RKO (cell line): ENCODE measurements around the gene DNAJC8.
A peak's percentile ranks its signal among the peaks of the same experiment; 100 is the strongest.

Experiments used
- DNase-seq: peaks from one replicate; pipeline ENCODE4 v3.0.0-alpha.2; 2016; ENCODE audit warnings: low spot score

The DNAJC8 gene

DNA sequence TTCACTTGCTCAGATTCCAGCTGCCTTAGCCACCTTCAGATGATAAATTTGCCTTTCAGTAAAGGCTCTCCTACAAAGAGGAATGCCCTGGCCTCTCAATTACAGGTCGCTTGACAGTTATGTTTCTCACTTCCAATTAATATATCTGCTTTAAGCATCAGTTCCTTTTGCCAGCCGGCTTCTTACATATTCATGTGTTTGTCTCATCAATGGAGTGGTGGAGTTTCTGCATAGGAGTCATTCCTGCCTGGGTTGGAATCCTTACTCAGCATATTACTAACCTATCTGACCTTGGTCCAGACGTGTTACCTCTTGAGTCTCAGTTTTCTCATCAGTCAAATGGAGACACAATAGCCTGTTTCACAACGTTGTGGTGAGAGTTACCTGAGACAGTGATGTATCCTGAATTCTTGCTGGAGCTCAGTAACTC lies 17.1 kb upstream of the DNAJC8 start:
- DNase-seq, result peak; percentile 27

DNA sequence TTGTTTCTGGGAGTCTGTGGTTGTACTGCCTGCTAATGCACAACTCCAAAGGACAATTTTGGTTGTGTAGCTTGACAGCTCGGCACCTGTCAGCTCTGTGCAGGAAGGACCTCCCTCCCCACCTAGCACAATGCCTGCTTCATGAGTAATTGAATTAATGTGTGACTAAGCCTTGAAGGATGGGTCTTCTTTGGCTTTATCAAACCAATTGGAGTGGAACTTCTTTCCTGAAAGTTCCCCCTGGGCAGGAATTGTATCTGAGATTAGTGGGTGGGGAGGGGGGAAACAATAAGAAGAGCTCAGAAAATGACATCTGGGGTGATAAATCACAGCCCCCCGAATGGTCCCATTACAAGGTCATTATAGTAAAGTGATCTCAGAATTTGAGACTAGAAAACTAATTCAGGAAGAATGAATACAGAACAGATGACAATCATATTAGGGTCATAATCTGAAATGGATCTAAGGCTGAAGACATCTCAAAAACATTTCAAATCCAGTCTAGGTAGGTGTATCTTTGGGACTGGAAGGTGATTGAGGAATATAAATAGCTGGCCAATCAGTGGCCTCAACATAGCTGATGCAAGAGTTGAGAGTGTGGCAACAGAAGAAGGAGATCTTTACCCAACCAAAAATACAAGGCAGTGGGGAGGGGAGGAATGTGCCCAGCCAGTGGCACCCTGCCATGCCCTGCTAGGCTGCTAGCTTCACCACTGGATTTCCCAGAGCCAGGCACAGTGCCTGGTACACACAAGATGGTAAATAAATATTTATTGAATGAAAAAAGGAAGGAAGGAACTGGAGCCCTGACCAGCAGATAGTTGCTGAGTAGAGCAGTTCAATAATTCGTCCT lies 16.4 kb upstream of the DNAJC8 start:
- peak; percentile 64 for DNase-seq

DNA sequence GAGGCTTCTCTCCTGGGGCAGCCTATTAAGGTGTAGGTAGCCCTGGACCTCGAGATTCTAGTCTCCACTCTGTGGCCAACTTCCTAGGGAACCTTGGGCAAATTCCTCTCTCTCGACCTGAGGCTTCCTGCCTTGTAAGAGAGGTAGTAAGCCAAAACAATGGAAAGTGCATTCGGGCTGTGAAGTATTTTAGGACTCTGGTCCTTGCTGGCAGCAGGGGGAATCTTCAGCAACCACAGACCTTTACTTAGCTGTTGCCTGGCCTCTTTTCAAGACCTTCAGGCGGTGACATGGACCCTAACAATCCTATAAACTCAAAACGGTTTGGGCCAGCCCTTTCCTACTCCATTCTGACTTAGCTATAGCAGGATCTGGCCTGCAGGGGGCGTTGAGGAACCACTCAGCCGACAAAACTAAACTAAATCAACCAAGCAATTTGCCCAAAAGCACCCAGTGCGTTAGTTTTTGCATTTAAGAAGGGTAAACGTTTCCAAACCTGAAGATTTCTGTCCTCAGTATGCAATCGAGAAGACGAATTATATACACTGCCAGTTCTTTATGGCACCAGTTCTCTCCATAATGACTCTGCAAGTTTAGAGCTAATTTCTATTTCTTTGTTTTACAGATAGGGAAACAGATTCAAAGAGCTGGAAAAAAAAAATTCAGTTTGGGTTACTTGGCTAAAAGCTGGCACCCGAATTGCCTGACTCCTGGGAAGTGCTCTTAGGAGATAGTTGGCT lies 15.6 kb upstream of the DNAJC8 start:
- peak; percentile 77 for DNase-seq

DNA sequence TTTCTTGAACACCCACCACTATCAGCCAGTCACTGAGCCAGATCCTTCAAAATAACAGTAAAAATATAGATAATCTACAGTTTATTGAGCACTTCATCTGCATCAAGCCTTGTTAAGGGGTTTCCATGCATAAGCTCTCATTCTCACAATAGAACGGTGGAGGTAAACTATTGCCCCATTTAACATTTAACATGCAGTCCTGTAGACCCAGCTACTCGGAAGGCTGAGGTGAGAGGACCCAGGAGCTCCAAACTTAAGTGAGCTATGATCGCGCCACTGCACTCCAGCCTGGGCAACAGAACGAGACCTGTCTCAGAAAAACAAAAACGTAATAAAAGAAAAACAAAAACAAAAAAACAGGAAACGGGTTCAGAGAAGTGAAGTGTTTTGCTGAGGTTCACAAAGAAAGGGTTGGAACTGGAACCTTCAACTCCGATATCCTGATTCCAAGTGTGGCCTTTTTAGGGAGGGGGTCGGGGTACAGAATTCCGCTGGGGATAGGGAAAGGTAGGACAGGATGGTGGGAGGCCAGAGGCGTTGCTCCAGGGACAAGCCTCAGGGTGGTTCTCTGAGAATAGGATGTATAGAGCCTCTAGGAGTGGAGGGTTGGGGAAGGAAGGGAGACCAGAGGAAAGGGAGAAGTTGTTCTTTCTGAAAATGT lies 14.9 kb upstream of the DNAJC8 start:
- DNase-seq, result no peak

DNA sequence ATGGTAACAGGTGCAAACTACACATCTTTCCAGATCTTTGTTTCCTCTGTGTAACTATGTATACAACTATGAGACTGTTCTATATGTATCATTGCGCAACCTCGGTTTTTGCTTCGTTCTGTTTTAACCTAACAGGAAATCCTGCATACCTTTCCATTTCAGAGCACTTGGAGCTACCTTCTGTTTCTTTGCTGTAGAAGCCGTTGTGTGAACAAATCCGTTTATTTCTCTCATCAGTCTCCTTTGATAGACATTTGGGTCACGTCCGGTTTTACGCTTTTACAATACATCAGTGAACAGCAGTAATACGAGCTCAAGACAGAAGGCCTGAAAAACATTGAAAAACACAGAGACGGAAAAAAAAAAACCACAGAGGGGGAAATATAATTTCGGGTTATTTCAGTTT lies 13.6 kb upstream of the DNAJC8 start:
- DNase-seq, result no peak

DNA sequence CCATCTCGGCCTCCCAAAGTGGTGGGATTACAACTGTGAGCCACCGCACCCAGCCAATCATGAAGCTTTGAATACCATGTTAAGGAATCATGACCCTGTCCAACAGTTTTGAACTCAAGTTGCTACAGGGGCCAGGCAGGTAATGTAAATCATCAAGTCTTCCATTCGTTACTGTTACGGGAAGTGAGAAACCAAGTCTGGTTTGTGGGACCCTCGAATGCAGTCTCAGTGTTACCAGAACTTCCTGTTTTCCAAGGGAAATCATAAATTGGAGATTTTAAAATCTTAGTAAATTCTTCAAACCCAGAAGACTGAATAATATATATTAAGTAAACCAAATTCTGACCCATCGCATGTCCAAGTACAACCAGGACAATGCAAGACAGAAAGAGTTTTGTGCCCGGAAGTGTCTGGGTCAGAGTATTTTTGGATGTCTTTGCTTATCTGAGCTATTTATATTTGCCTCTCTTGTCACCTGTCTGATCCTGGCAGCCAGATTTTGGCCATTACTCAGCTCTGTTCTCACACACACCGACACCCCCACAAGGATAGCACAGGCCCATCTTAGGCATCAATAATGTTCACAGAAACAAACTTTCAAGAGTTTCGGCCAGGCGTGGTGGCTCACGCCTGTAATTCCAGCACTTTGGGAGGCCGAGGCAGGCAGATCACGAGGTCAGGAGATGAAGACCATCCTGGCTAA lies 11.9 kb upstream of the DNAJC8 start:
- no peak for DNase-seq

DNA sequence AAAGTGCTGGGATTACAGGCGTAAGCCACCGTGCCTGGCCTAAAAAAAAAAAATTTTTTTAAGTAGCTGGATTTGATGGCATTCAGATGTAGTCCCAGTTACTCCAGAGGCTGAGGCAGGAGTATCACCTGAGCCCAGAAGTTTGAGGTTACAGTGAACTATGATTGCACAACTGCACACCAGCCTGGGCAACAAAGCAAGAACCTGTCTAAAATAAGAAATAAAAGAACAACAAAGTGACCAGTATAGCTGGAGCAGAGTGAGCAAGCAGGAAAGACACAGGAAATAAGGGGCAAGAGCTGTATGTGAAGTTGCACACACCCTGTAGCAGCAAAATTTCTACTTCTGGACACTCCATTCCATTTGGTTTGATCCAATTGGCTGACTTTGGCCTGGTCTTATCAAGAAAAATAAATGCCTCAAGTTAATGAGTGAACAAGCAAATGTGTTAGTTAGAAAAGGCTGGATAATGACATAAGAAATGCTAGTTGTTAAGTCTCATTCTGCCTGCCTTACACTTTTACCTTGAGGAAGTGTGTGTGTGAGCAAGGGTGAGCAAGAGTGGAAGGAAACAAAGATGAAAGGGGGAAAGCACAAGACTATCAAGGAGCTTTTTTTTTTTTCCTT lies 11.0 kb upstream of the DNAJC8 start:
- DNase-seq, result no peak

DNA sequence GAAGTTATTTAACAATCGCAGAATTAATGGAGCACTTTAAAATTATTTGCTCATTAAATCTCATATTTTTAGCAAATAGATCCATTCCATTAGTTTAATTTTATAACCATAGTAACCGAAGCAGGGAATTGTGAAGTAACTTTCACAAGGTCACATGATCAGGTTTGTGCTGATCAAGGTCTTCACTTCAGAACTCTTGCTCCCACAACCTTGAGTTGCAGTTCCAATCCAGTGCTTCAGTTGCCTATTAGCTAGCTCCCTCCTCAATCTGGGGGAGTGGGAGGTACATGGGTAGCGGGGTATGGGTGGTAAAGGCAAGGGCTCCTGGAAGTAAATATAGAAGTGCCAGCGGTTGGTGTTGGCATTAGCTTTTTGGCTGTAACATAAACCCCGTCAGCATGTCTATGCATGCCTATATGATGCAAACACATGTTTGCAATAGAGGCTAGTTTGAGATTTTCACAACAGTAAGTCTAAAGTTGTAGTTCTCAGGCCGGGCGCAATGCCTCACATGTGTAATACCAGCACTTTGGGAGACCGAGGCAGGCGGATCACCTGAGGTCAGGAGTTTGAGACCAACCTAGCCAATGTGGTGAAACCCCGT lies 8.9 kb upstream of the DNAJC8 start:
- DNase-seq, result no peak

DNA sequence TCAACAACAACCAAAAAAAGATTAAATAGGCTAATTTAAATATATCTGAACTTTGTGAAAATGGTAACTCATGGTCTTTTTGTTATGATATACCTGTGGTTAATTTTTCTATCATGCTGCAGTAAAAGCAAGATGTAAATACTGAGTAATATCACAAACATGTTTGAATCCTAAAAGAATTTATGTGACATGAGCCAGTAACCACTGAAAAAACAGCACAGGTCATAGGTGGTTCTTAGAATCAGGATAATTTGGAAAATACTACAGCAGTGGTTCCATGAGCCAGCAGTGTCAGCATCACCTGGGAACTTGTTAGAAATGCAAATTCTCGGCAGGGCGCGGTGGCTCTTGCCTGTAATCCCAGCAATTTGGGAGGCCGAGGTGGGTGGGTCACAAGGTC lies 7.2 kb upstream of the DNAJC8 start:
- DNase-seq, result no peak

DNA sequence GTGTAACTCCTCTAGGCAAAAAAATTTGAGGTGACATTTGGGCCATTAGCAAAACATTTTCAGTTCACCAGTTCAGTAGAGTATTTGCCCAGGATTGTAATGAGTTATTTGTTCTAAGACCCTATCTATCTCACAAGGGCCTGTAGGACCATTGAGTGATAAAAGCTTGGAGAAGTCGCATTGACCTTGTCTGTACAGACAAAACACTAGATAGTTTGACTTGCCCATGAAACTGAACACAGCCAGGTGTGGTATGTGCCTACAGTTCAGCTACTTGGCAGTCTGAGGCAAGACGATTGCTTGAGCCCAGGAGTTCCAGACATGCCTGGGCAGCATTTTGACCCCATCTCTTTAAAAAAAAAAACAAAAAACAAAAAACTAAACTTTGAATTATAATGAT lies 6.2 kb upstream of the DNAJC8 start:
- no peak for DNase-seq

DNA sequence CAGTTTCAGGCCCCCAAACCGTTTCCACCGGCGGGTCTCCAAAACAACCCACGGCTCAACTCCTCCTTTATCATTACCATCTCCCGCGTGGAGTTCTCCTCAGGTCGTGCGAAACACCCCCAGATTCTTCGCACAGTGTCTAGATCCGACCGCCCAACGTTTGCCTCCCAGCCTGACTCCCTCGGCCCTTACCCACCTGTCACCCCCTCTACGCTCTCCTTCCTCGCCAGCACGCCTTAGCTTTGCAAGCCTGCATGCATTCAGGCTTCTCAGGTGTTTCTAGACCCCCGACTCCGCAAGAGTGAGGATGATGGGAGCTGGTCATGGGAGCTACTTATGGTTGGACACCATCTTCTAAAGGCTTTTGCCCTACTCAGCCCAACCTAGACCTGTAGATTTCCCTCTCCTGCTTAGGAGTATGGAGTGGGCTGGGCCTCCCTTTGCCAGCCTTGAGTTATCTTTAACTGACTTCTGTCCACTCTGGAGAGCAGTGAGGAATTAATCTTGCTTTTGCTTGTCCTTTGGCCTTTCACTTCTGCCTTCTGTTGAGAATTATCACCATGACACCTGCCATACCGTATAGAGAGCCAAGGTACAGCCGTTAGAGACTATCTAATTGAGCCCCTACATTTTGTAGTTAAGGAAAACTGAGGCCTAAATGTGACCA lies 4.0 kb upstream of the DNAJC8 start:
- DNase-seq, result no peak

DNA sequence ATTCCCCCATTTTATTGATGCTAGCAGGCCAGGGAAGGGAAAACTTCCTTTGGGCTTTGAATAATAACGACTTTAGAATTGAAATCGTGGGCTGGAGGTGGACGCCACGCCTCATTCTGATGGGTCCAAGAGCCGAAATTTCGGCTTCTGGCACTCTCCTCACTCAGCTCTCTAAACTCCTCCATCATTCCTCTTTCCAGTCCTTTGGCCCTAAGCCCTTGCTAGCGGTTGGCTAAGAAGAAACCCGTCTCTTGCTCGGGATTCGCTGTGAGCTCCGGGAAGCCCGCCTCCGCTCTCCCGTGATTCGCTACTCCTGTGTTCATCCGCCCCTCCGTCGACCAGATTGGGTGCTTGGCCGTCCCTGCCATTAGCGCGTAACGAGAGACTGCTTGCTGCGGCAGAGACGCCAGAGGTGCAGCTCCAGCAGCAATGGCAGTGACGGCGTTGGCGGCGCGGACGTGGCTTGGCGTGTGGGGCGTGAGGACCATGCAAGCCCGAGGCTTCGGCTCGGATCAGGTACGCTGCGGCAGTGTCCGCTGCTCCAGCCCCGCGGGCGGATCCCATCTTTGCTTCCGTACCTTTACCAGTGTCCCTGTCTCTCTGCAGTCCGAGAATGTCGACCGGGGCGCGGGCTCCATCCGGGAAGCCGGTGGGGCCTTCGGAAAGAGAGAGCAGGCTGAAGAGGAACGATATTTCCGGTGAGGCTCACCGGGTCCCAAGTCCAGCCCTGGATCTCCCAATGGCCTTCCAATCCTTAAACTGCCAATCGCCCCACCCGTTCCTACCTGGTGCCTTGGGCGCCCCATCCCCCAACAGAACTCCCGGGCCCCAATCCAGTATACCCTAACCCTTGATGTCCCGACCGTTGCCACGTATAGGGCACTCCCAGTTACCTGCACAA lies 3.2 kb upstream of the DNAJC8 start, which contains the start of gene ATP5IF1:
Gene ATP5IF1, plus strand, starts transcription at position 370 of the 901 bp plus-strand sequence. Its CDS starts 60 bp downstream, at position 430.
- peak; percentile 99 for DNase-seq

DNA sequence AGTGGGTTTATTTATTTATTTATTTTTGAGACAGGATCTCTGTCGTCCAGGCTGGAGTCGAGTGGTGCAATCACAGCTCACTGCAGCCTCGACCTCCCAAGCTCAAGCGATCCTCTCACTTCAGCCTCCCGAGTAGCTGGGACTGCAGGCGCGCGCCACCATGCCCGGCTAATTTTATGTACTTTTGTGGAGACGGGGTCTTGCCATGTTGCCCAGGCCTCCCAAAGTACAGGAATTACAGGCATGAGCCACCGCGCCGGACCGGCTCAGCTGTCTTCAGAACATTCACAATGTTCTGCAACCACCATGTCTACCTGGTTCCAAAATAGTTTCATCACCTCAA lies 406 bp upstream of the DNAJC8 start:
- no peak for DNase-seq

DNA sequence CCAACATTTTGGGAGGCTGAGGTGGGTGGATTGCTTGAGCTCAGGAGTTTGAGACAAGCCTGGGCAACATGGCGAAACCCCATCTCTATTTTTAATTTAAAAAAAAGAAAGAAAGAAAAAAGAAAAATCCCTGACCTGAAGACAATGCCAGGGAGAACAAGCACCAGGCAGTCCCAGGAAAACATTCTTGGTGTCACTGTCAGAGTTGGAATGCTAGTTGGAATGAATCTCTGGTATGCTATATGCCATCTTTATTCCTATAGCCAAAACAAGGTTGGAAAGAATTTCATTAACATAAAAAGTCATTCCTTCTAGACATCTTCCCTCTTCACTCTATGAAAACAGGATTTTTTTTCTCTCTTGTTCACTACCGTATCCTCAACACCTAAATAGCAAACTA lies 2.8 kb downstream of the DNAJC8 start:
- DNase-seq, result no peak

DNA sequence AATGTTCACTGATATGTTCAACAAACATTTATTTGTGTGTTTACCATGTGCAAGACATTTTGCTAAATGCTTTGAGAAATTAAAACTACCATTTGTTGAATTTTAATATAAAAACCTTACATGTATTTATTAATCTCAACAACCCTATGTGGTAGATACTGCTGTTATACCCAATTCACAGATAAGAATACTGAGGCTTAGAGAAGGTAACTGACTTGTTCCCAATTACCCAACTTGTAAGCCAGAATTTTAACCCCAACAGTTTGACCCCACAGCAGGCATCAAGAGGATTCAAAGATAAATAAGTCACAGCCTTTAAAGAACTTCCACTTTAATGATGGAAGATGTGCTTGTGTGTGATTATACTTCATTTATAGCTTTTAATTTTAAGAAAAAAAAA lies 3.7 kb downstream of the DNAJC8 start:
- DNase-seq, result no peak

DNA sequence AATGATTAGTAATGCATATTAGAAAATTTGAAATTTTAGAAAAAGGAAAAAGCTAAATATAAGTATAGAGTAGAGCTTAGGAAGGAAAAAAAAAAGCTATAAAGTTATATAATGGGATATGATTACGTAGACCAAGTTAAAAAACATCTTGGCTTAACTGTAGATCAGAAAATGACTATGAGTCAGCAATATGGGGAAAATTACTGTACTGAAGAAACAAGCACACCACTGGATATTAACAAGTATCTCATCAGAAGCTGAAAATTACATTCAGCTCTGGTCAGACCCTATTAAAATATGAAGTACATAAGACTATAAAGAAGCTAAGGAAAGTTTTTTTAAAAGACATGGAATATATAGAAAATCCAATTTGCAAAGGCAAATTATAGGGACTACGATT lies 19.5 kb downstream of the DNAJC8 start:
- no peak for DNase-seq

DNA sequence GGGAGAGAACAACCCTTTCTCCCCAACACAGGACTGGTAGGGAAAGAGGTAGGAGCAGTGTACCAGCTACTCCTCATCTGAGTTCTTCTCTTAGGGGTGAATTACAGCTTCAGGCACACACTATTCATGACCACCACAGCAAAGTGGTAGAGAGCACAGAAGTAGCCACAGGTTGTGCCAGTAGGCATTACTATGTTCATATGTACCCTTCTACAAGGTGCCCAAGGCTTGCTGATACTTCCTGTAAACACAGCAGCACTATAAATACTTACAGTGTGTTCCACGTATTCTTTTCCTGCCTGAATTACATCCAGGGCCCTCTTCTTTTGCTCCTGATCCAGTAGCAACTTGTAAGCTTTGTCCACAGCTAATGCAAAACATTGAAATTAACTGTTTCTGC lies 23.1 kb downstream of the DNAJC8 start:
- DNase-seq, result no peak

DNA sequence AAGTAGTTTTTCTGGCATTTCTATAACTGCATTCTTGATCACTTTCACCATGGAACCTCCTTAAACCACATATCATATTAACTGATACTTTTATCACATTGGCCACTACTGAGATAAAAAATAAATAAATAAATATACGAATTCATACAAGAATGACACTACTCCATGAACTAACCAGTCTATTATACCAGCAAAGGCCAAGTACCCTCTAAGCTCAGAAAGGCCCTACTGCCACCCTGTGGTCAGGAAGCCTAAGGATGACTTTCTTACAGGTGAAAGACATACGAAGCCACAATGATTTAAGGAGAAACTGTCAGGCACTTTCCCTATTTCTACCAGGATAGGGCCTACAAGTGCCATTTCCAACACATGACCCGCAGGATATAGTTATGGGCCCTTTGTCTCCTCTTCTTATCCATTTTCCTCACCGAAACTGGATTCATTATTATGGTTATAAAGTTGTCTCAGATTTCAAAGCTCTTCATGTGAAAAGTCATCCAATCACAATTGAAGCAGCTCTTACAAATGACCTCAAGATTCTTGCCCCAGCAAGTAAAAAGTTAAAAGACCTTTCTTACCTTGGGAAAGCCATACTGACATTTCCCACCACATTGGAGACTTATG lies 23.9 kb downstream of the DNAJC8 start:
- DNase-seq, result peak; percentile 61

DNA sequence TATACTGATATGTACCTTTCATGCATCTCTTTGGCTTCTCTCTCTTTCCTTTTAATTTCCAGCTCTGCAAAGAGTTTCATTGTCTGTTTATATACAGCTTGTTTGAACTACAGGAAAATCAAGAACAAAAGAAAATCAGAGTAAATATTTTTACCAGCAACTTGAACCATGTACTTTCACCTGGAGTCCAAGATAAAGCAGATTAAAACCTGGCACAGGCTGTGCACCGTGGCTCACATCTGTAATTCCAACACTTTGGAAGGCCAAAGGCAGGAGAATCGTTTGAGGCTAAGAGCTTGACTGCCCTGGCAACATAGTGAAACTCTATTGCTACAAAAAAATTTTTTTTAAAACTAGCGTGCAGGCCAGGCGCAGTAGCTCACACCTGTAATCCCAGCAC lies 27.6 kb downstream of the DNAJC8 start:
- no peak for DNase-seq
